WTC11 (cell line): ENCODE data around the gene FGF14.

Source experiments
- CTCF ChIP-seq: fragments of 200-600 bp; IDR thresholded peaks from 2 replicates; pipeline ENCODE4 v1.8.0; 2022; ENCODE audit warnings: antibody characterized with exemption
- JUN ChIP-seq: sonication (generic); formaldehyde crosslinking; IDR thresholded peaks from 2 replicates; pipeline ENCODE4 v1.8.0; 2023; ENCODE audit warnings: mild to moderate bottlenecking, missing genetic modification reagents
- SP1 ChIP-seq: sonication (generic); formaldehyde crosslinking; conservative IDR thresholded peaks from 2 replicates; pipeline ENCODE4 v1.8.1; 2022; ENCODE audit warnings: missing genetic modification reagents
- TEAD4 ChIP-seq: sonication (generic); formaldehyde crosslinking; IDR thresholded peaks from 2 replicates; pipeline ENCODE4 v1.8.0; 2022; ENCODE audit warnings: mild to moderate bottlenecking, missing genetic modification reagents
- ZNF281 ChIP-seq: sonication (generic); formaldehyde crosslinking; IDR thresholded peaks from 2 replicates; pipeline ENCODE4 v1.8.0; 2023; ENCODE audit warnings: mild to moderate bottlenecking, missing genetic modification reagents
- ZNF423 ChIP-seq: fragments of 250-450 bp; sonication (Bioruptor Pico); IDR thresholded peaks from 2 replicates; pipeline ENCODE4 v2.1.2; 2022; ENCODE audit warnings: mild to moderate bottlenecking, moderate library complexity
- ZSCAN18 ChIP-seq: fragments of 250-450 bp; sonication (Bioruptor Pico); IDR thresholded peaks from 2 replicates; pipeline ENCODE4 v2.1.2; 2022; ENCODE audit warnings: mild to moderate bottlenecking, moderate library complexity

GRCh38 chr13:102207680-102208342 is 194.0 kb downstream of the FGF14 start:
- TF ChIP-seq ZSCAN18 (CRISPR knock-in tag) (no peak), CTCF (no peak), ZNF281 (CRISPR knock-in tag) (no peak), SP1 (CRISPR knock-in tag) (no peak), TEAD4 (no peak), ZNF423 (CRISPR knock-in tag) (no peak), JUN (no peak)
